ENCODE measurements around the gene ANKFN1.

The ANKFN1 gene

GRCh38 chr17:56130631-56131030 is 22.6 kb upstream of the ANKFN1 start:
- Histone ChIP-seq H3K9me3 (ENCODE audit: control extremely low read depth in 1 of 5, control insufficient read depth in 4 of 5, insufficient read depth in 2 of 5, low read depth in 1 of 5, low read length in 4 of 5) (no peaks in the 10 kb centered on the region), H3K36me3 (ENCODE audit: control insufficient read depth in 4 of 4, insufficient read depth in 4 of 4, low read length in 3 of 4) (no peaks in the 10 kb centered on the region), H3K4me1 (ENCODE audit: control extremely low read depth in 1 of 4, control insufficient read depth in 4 of 4, insufficient read depth in 4 of 4, low read length in 3 of 4) (no peaks in the 10 kb centered on the region), H3K27ac (ENCODE audit: insufficient read depth in 1 of 2, low read depth in 1 of 2, low read length in 2 of 2, poor library complexity in 1 of 2, severe bottlenecking in 2 of 2) (no peak overlapping the region), H3K4me3 (ENCODE audit: control insufficient read depth in 1 of 7, extremely low read depth in 1 of 7, insufficient read depth in 4 of 7, low read depth in 2 of 7, low read length in 6 of 7) (no peak overlapping the region), H3K27me3 (replicated peaks in 2 of 5; ENCODE audit: control insufficient read depth in 4 of 5, insufficient read depth in 5 of 5, low read length in 4 of 5) (no peaks in the 10 kb centered on the region)
- ChIA-PET POLR2A (no interaction called here), CTCF (interaction anchor here (0.8 to 1.1 kb wide), 2 partner anchors 189 to 349 kb away, joined by 3 read pairs; no protein-coding TSS in a partner anchor)
- no peak for DNase-seq
- WGBS (ENCODE audit: insufficient coverage) = no CpG with 5 or more reads among the region's 1 CpG

GRCh38 chr17:56131431-56131830 is 21.8 kb upstream of the ANKFN1 start:
- ChIA-PET POLR2A (no interaction called here), CTCF (no interaction called here)
- no peaks in the 10 kb centered on the region for H3K36me3 ChIP-seq (ENCODE audit: control insufficient read depth in 4 of 4, insufficient read depth in 4 of 4, low read length in 3 of 4)
- no peak for DNase-seq
- H3K27ac ChIP-seq (ENCODE audit: insufficient read depth in 1 of 2, low read depth in 1 of 2, low read length in 2 of 2, poor library complexity in 1 of 2, severe bottlenecking in 2 of 2) = no peak overlapping the region
- no peak overlapping the region for H3K4me3 ChIP-seq (ENCODE audit: control insufficient read depth in 1 of 7, extremely low read depth in 1 of 7, insufficient read depth in 4 of 7, low read depth in 2 of 7, low read length in 6 of 7)
- no peaks in the 10 kb centered on the region for H3K9me3 ChIP-seq (ENCODE audit: control extremely low read depth in 1 of 5, control insufficient read depth in 4 of 5, insufficient read depth in 2 of 5, low read depth in 1 of 5, low read length in 4 of 5)
- WGBS (ENCODE audit: insufficient coverage) = no CpG with 5 or more reads among the region's 3 CpGs
- H3K27me3 ChIP-seq (replicated peaks in 2 of 5; ENCODE audit: control insufficient read depth in 4 of 5, insufficient read depth in 5 of 5, low read length in 4 of 5) = no peaks in the 10 kb centered on the region
- H3K4me1 ChIP-seq (ENCODE audit: control extremely low read depth in 1 of 4, control insufficient read depth in 4 of 4, insufficient read depth in 4 of 4, low read length in 3 of 4) = no peaks in the 10 kb centered on the region

GRCh38 chr17:56136301-56136700 is 17.0 kb upstream of the ANKFN1 start:
- H3K27me3 ChIP-seq (replicated peaks in 2 of 5; ENCODE audit: control insufficient read depth in 4 of 5, insufficient read depth in 5 of 5, low read length in 4 of 5) = no peaks in the 10 kb centered on the region
- no peak for DNase-seq
- CTCF ChIA-PET = no interaction called here
- H3K27ac ChIP-seq (ENCODE audit: insufficient read depth in 1 of 2, low read depth in 1 of 2, low read length in 2 of 2, poor library complexity in 1 of 2, severe bottlenecking in 2 of 2) = no peak overlapping the region
- no peaks in the 10 kb centered on the region for H3K4me1 ChIP-seq (ENCODE audit: control extremely low read depth in 1 of 4, control insufficient read depth in 4 of 4, insufficient read depth in 4 of 4, low read length in 3 of 4)
- no peak overlapping the region for H3K4me3 ChIP-seq (ENCODE audit: control insufficient read depth in 1 of 7, extremely low read depth in 1 of 7, insufficient read depth in 4 of 7, low read depth in 2 of 7, low read length in 6 of 7)
- no peaks in the 10 kb centered on the region for H3K9me3 ChIP-seq (ENCODE audit: control extremely low read depth in 1 of 5, control insufficient read depth in 4 of 5, insufficient read depth in 2 of 5, low read depth in 1 of 5, low read length in 4 of 5)
- POLR2A ChIA-PET = no interaction called here
- 70% methylated on average over 1 of the region's 1 CpG for WGBS (ENCODE audit: insufficient coverage)
- H3K36me3 ChIP-seq (ENCODE audit: control insufficient read depth in 4 of 4, insufficient read depth in 4 of 4, low read length in 3 of 4) = no peaks in the 10 kb centered on the region

GRCh38 chr17:56141046-56141839 is 12.0 kb upstream of the ANKFN1 start:
- CTCF ChIA-PET = interaction anchor here (1.1 kb wide), 1 partner anchor 18 kb away, joined by 3 read pairs; no protein-coding TSS in a partner anchor
- H3K27me3 ChIP-seq (replicated peaks in 2 of 5; ENCODE audit: control insufficient read depth in 4 of 5, insufficient read depth in 5 of 5, low read length in 4 of 5) = peaks cover 0 to 2% (median 0%) of the 10 kb centered on the region in 5 experiments
- no peaks in the 10 kb centered on the region for H3K4me1 ChIP-seq (ENCODE audit: control extremely low read depth in 1 of 4, control insufficient read depth in 4 of 4, insufficient read depth in 4 of 4, low read length in 3 of 4)
- no peaks in the 10 kb centered on the region for H3K36me3 ChIP-seq (ENCODE audit: control insufficient read depth in 4 of 4, insufficient read depth in 4 of 4, low read length in 3 of 4)
- H3K4me3 ChIP-seq (ENCODE audit: control insufficient read depth in 1 of 7, extremely low read depth in 1 of 7, insufficient read depth in 4 of 7, low read depth in 2 of 7, low read length in 6 of 7) = no peak overlapping the region
- no peak for DNase-seq
- POLR2A ChIA-PET = no interaction called here
- H3K9me3 ChIP-seq (ENCODE audit: control extremely low read depth in 1 of 5, control insufficient read depth in 4 of 5, insufficient read depth in 2 of 5, low read depth in 1 of 5, low read length in 4 of 5) = no peaks in the 10 kb centered on the region
- H3K27ac ChIP-seq (ENCODE audit: insufficient read depth in 1 of 2, low read depth in 1 of 2, low read length in 2 of 2, poor library complexity in 1 of 2, severe bottlenecking in 2 of 2) = no peak overlapping the region
- WGBS (ENCODE audit: insufficient coverage) = 96% methylated on average over 5 of the region's 7 CpGs

GRCh38 chr17:56142325-56142724 is 10.9 kb upstream of the ANKFN1 start:
- peaks cover 0 to 2% (median 0%) of the 10 kb centered on the region in 5 experiments for H3K9me3 ChIP-seq (ENCODE audit: control extremely low read depth in 1 of 5, control insufficient read depth in 4 of 5, insufficient read depth in 2 of 5, low read depth in 1 of 5, low read length in 4 of 5)
- no peak overlapping the region for H3K27ac ChIP-seq (ENCODE audit: insufficient read depth in 1 of 2, low read depth in 1 of 2, low read length in 2 of 2, poor library complexity in 1 of 2, severe bottlenecking in 2 of 2)
- H3K36me3 ChIP-seq (ENCODE audit: control insufficient read depth in 4 of 4, insufficient read depth in 4 of 4, low read length in 3 of 4) = no peaks in the 10 kb centered on the region
- no CpG with 5 or more reads among the region's 1 CpG for WGBS (ENCODE audit: insufficient coverage)
- ChIA-PET POLR2A (no interaction called here), CTCF (interaction anchor here (1.0 kb wide), 1 partner anchor 8 kb away, joined by 3 read pairs; no protein-coding TSS in a partner anchor)
- H3K4me1 ChIP-seq (ENCODE audit: control extremely low read depth in 1 of 4, control insufficient read depth in 4 of 4, insufficient read depth in 4 of 4, low read length in 3 of 4) = no peaks in the 10 kb centered on the region
- H3K27me3 ChIP-seq (replicated peaks in 2 of 5; ENCODE audit: control insufficient read depth in 4 of 5, insufficient read depth in 5 of 5, low read length in 4 of 5) = peaks cover 0 to 2% (median 0%) of the 10 kb centered on the region in 5 experiments
- H3K4me3 ChIP-seq (ENCODE audit: control insufficient read depth in 1 of 7, extremely low read depth in 1 of 7, insufficient read depth in 4 of 7, low read depth in 2 of 7, low read length in 6 of 7) = no peak overlapping the region
- no peak for DNase-seq

GRCh38 chr17:56142781-56143180 is 10.5 kb upstream of the ANKFN1 start:
- Histone ChIP-seq H3K4me3 (ENCODE audit: control insufficient read depth in 1 of 7, extremely low read depth in 1 of 7, insufficient read depth in 4 of 7, low read depth in 2 of 7, low read length in 6 of 7) (no peak overlapping the region), H3K4me1 (ENCODE audit: control extremely low read depth in 1 of 4, control insufficient read depth in 4 of 4, insufficient read depth in 4 of 4, low read length in 3 of 4) (no peaks in the 10 kb centered on the region), H3K36me3 (ENCODE audit: control insufficient read depth in 4 of 4, insufficient read depth in 4 of 4, low read length in 3 of 4) (no peaks in the 10 kb centered on the region), H3K9me3 (ENCODE audit: control extremely low read depth in 1 of 5, control insufficient read depth in 4 of 5, insufficient read depth in 2 of 5, low read depth in 1 of 5, low read length in 4 of 5) (peaks cover 0 to 2% (median 0%) of the 10 kb centered on the region in 5 experiments), H3K27me3 (replicated peaks in 2 of 5; ENCODE audit: control insufficient read depth in 4 of 5, insufficient read depth in 5 of 5, low read length in 4 of 5) (peaks cover 0 to 2% (median 0%) of the 10 kb centered on the region in 5 experiments), H3K27ac (ENCODE audit: insufficient read depth in 1 of 2, low read depth in 1 of 2, low read length in 2 of 2, poor library complexity in 1 of 2, severe bottlenecking in 2 of 2) (no peak overlapping the region)
- ChIA-PET CTCF (interaction anchor here (1.0 kb wide), 1 partner anchor 8 kb away, joined by 3 read pairs; no protein-coding TSS in a partner anchor), POLR2A (no interaction called here)
- no CpG with 5 or more reads among the region's 4 CpGs for WGBS (ENCODE audit: insufficient coverage)
- DNase-seq = no peak

- POLR2A ChIA-PET = no interaction called here
Observed at GRCh38 chr17:56144223-56144622, 9.1 kb upstream of the ANKFN1 start.

More at GRCh38 chr17:56144223-56144622, 9.1 kb upstream of the ANKFN1 start:
- Histone ChIP-seq H3K27me3 (replicated peaks in 2 of 5; ENCODE audit: control insufficient read depth in 4 of 5, insufficient read depth in 5 of 5, low read length in 4 of 5) (peaks cover 0 to 2% (median 0%) of the 10 kb centered on the region in 5 experiments), H3K4me3 (ENCODE audit: control insufficient read depth in 1 of 7, extremely low read depth in 1 of 7, insufficient read depth in 4 of 7, low read depth in 2 of 7, low read length in 6 of 7) (no peak overlapping the region), H3K9me3 (ENCODE audit: control extremely low read depth in 1 of 5, control insufficient read depth in 4 of 5, insufficient read depth in 2 of 5, low read depth in 1 of 5, low read length in 4 of 5) (peaks cover 0 to 2% (median 0%) of the 10 kb centered on the region in 5 experiments), H3K36me3 (ENCODE audit: control insufficient read depth in 4 of 4, insufficient read depth in 4 of 4, low read length in 3 of 4) (no peaks in the 10 kb centered on the region), H3K27ac (ENCODE audit: insufficient read depth in 1 of 2, low read depth in 1 of 2, low read length in 2 of 2, poor library complexity in 1 of 2, severe bottlenecking in 2 of 2) (no peak overlapping the region), H3K4me1 (ENCODE audit: control extremely low read depth in 1 of 4, control insufficient read depth in 4 of 4, insufficient read depth in 4 of 4, low read length in 3 of 4) (no peaks in the 10 kb centered on the region)
- 100% methylated on average over 3 of the region's 3 CpGs for WGBS (ENCODE audit: insufficient coverage)
- CTCF ChIA-PET = interaction anchor here (0.6 to 1.0 kb wide), 2 partner anchors 25 to 28 kb away, joined by 3 read pairs; no protein-coding TSS in a partner anchor
- no peak for DNase-seq
